OCI-LY1 (cell line): ENCODE measurements around the gene TCAIM.

Source experiments
- H2AFZ ChIP-seq: fragments of 200-600 bp; sonication (generic), shearing (Covaris generic); 2 replicates; pipeline ENCODE4 v1.6.0; 2014; ENCODE audit warnings: antibody characterized with exemption, mild to moderate bottlenecking, low read length
- H3F3A ChIP-seq: fragments of 200-600 bp; sonication (generic), shearing (Covaris generic); 2 replicates; pipeline ENCODE4 v1.6.0; 2014; ENCODE audit warnings: mild to moderate bottlenecking, antibody characterized with exemption, low read length, moderate library complexity; ENCODE audit not compliant: insufficient read depth
- H3K27ac ChIP-seq: fragments of 200-600 bp; sonication (generic); 2 replicates; pipeline ENCODE4 v1.5.1; 2014; ENCODE audit warnings: low read length, mixed run types, mild to moderate bottlenecking, low read depth; ENCODE audit not compliant: poor library complexity, severe bottlenecking
- H3K27me3 ChIP-seq: fragments of 200-600 bp; sonication (generic); 2 replicates; pipeline ENCODE4 v1.6.0; 2014; ENCODE audit warnings: antibody characterized with exemption, mild to moderate bottlenecking, low read length, moderate library complexity; ENCODE audit not compliant: insufficient read depth
- H3K36me3 ChIP-seq: fragments of 200-600 bp; sonication (generic); 2 replicates; pipeline ENCODE4 v1.6.1; 2014; ENCODE audit warnings: mild to moderate bottlenecking, antibody characterized with exemption, low read length, moderate library complexity, mixed read lengths; ENCODE audit not compliant: insufficient read depth
- H3K4me1 ChIP-seq: fragments of 200-600 bp; sonication (generic); 2 replicates; pipeline ENCODE4 v1.5.1; 2014; ENCODE audit warnings: mild to moderate bottlenecking, low read length, moderate library complexity; ENCODE audit not compliant: insufficient read depth, severe bottlenecking
- H3K4me2 ChIP-seq: fragments of 200-600 bp; sonication (generic), shearing (Covaris generic); 2 replicates; pipeline ENCODE4 v1.6.1; 2014; ENCODE audit warnings: low read length
- H3K4me3 ChIP-seq: fragments of 200-600 bp; sonication (generic); 2 replicates; pipeline ENCODE4 v1.5.1; 2014; ENCODE audit warnings: low read length, low read depth, mild to moderate bottlenecking, mixed read lengths; ENCODE audit not compliant: poor library complexity, severe bottlenecking
- H3K79me2 ChIP-seq: fragments of 200-600 bp; shearing (Covaris generic); 2 replicates; pipeline ENCODE4 v1.6.1; 2016; ENCODE audit warnings: mixed run types, low read length, mixed read lengths; ENCODE audit not compliant: insufficient read depth
- H3K9ac ChIP-seq: fragments of 200-600 bp; sonication (generic), shearing (Covaris generic); 2 replicates; pipeline ENCODE4 v1.6.1; 2014; ENCODE audit warnings: mild to moderate bottlenecking, low read length, mixed read lengths
- H3K9me2 ChIP-seq: fragments of 200-600 bp; sonication (generic), shearing (Covaris generic); 2 replicates; pipeline ENCODE4 v1.6.1; 2014; ENCODE audit warnings: low read depth, mild to moderate bottlenecking, low read length, mixed read lengths
- H3K9me3 ChIP-seq: fragments of 200-600 bp; shearing (Covaris generic); 2 replicates; pipeline ENCODE4 v1.6.1; 2014; ENCODE audit warnings: low read length, mixed read lengths
- H4K20me1 ChIP-seq: fragments of 200-600 bp; sonication (generic), shearing (Covaris generic); 2 replicates; pipeline ENCODE4 v1.6.0; 2016; ENCODE audit warnings: mild to moderate bottlenecking, low read length; ENCODE audit not compliant: insufficient read depth
- EZH2 ChIP-seq: fragments of 200-600 bp; sonication (generic), shearing (Covaris generic); IDR thresholded peaks from 2 replicates; pipeline ENCODE4 v1.8.0; 2017; ENCODE audit warnings: borderline replicate concordance, mixed run types, mild to moderate bottlenecking, antibody characterized with exemption, low read length, moderate library complexity, mixed read lengths
- TF ChIP-seq, protein P1 (sequence below): fragments of 200-600 bp; sonication (generic), shearing (Covaris generic); IDR thresholded peaks from 2 replicates; pipeline ENCODE4 v1.5.1; 2017; ENCODE audit warnings: mild to moderate bottlenecking, antibody characterized with exemption, low read length, moderate library complexity, mixed read lengths

TCAIM gene

GRCh38 chr3:44446929-44447328 is 108.4 kb downstream of the TCAIM start:
- H3K4me2 ChIP-seq, result no peak overlapping the region
- H3K9me2 ChIP-seq, result no peaks in the 10 kb centered on the region
- TF ChIP-seq, protein P1, sequence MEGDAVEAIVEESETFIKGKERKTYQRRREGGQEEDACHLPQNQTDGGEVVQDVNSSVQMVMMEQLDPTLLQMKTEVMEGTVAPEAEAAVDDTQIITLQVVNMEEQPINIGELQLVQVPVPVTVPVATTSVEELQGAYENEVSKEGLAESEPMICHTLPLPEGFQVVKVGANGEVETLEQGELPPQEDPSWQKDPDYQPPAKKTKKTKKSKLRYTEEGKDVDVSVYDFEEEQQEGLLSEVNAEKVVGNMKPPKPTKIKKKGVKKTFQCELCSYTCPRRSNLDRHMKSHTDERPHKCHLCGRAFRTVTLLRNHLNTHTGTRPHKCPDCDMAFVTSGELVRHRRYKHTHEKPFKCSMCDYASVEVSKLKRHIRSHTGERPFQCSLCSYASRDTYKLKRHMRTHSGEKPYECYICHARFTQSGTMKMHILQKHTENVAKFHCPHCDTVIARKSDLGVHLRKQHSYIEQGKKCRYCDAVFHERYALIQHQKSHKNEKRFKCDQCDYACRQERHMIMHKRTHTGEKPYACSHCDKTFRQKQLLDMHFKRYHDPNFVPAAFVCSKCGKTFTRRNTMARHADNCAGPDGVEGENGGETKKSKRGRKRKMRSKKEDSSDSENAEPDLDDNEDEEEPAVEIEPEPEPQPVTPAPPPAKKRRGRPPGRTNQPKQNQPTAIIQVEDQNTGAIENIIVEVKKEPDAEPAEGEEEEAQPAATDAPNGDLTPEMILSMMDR, result no peak
- no peak for TF ChIP-seq EZH2
- H3K79me2 ChIP-seq, result no peaks in the 10 kb centered on the region
- H3K27me3 ChIP-seq, result no peaks in the 10 kb centered on the region
- H3K9me3 ChIP-seq, result peaks cover 19% of the 10 kb centered on the region
- H3K4me3 ChIP-seq, result no peak overlapping the region
- no peak overlapping the region for H2AFZ ChIP-seq
- H3K27ac ChIP-seq, result no peak overlapping the region
- H3K4me1 ChIP-seq, result no peaks in the 10 kb centered on the region
- H4K20me1 ChIP-seq, result no peaks in the 10 kb centered on the region
- H3K36me3 ChIP-seq, result peaks cover 86% of the 10 kb centered on the region
- no peaks in the 10 kb centered on the region for H3F3A ChIP-seq
- no peak overlapping the region for H3K9ac ChIP-seq

DNA sequence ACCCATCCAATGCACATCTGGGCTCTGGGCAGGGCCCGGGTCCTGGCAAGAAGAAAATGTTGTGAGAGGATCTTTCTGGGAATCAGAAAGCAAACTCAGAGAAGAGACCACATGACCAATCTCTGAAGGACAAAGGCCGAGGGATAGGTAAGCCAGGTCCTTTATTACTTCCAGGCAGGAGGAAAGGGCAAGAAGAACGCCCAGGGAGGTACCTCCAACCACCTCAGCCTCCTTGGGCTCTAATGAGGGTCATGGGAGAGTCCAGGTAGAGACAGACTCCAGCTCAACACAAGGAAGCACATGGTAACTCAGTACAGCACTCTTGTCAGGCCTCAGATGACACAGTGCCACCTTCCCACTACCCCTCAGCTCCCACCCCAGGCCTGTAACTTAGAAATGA is 112.9 kb downstream of the TCAIM start:
- Histone ChIP-seq H3K36me3 (peaks cover 97% of the 10 kb centered on the region), H3F3A (no peaks in the 10 kb centered on the region)

GRCh38 chr3:44454258-44454657 is 115.7 kb downstream of the TCAIM start:
- Histone ChIP-seq H3K79me2 (no peaks in the 10 kb centered on the region), H3K9me3 (no peaks in the 10 kb centered on the region), H3K27ac (no peak overlapping the region), H3K4me1 (no peaks in the 10 kb centered on the region), H3K4me2 (no peak overlapping the region), H3K9me2 (no peaks in the 10 kb centered on the region), H4K20me1 (no peaks in the 10 kb centered on the region), H3K27me3 (no peaks in the 10 kb centered on the region), H3F3A (no peaks in the 10 kb centered on the region), H3K36me3 (peaks cover 96% of the 10 kb centered on the region), H3K4me3 (no peak overlapping the region), H2AFZ (no peak overlapping the region), H3K9ac (no peak overlapping the region)
- TF ChIP-seq, protein P1, result no peak
- TF ChIP-seq EZH2, result no peak

More for the DNA sequence above, 112.9 kb downstream of the TCAIM start:
- H3K79me2 ChIP-seq, result no peaks in the 10 kb centered on the region
- H3K9ac ChIP-seq, result no peak overlapping the region
- peaks cover 19% of the 10 kb centered on the region for H3K9me3 ChIP-seq
- no peaks in the 10 kb centered on the region for H3K27me3 ChIP-seq
- H3K4me1 ChIP-seq, result no peaks in the 10 kb centered on the region
- H3K4me2 ChIP-seq, result no peak overlapping the region
- no peak overlapping the region for H2AFZ ChIP-seq
- TF ChIP-seq, protein P1, result no peak
- no peak for TF ChIP-seq EZH2
- H4K20me1 ChIP-seq, result no peaks in the 10 kb centered on the region
- no peak overlapping the region for H3K4me3 ChIP-seq
- no peak overlapping the region for H3K27ac ChIP-seq
- H3K9me2 ChIP-seq, result no peaks in the 10 kb centered on the region
